ENCODE results near the gene NFAM1.

DNA sequence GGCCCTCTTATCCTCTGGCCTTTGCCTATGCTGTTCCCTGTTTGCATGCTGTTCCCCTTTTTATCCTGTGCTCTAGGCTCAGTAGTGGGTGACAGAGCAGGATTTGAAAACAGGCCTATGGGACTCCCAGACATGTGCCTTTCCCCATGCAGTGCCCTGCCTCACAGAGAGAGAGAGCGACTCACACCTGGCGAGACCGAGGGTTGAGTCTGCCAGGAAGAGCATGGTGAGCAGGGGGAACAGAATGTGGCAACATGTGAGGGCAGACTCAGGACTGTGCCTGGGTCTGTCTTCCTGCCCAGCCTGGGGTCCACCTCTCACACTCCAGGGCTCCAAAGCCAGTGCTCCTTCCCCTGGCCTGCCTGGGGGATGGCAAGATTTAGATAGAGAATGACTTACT, 75.0 kb downstream of the NFAM1 start:
- TF ChIP-seq, protein P1, sequence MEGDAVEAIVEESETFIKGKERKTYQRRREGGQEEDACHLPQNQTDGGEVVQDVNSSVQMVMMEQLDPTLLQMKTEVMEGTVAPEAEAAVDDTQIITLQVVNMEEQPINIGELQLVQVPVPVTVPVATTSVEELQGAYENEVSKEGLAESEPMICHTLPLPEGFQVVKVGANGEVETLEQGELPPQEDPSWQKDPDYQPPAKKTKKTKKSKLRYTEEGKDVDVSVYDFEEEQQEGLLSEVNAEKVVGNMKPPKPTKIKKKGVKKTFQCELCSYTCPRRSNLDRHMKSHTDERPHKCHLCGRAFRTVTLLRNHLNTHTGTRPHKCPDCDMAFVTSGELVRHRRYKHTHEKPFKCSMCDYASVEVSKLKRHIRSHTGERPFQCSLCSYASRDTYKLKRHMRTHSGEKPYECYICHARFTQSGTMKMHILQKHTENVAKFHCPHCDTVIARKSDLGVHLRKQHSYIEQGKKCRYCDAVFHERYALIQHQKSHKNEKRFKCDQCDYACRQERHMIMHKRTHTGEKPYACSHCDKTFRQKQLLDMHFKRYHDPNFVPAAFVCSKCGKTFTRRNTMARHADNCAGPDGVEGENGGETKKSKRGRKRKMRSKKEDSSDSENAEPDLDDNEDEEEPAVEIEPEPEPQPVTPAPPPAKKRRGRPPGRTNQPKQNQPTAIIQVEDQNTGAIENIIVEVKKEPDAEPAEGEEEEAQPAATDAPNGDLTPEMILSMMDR (IDR thresholded peaks at IDR 0.05; ENCODE audit: poor library complexity): no peak
- no peak for TF ChIP-seq EZH2 (IDR thresholded peaks at IDR 0.05; ENCODE audit: borderline replicate concordance)
